ENCODE measurements around the gene RAPGEF4. TPM values are rescaled to one million over a fixed set of nuclear protein-coding genes. Genes with fewer than 3 reads are reported as not detected.

Gene RAPGEF4
- total and polyA plus RNA-seq, 2 of the 8 experiments (the other 6 are each of a cell fraction or from before 2014, with no cell fraction given) = 1.2 to 2.6 TPM

DNA sequence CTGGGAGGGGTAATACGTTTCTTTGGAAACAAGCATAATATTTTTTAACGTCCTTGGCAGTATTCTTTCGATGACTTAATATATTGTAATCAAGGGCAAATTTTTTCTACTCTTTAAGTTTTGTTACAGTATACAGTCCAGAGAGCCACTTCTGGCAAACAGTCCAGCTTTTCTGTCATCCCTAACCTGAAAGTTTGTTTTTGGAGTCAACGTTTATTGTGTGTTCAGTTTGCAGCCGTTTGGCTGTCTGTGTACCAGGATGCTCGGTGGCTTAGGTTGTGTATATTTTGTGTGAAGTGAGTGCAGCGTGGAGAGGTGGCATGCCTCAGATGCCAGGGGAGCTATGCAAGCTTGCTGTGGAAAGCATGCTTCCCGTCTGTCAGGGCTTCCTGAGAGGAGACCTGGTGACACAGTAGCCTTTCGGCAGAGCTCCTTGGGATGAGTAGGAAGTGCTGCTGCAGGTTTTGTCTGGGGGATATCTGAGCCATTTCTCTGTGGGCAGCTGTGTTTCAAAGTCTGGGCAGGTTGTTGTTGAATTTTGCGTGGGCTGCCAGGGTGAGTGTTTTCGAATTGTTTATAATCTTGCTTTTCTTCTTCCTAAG lies 354.7 kb downstream of the RAPGEF4 start:
- no peaks in the 10 kb centered on the region for H3K79me2 ChIP-seq (ENCODE audit: control insufficient read depth in 1 of 2, insufficient read depth in 2 of 2, low read length in 2 of 2)
- TF ChIP-seq EZH2 (IDR thresholded peaks at IDR 0.05; ENCODE audit: low read depth, low read length, severe bottlenecking) (no peak), RXRA (IDR thresholded peaks at IDR 0.05; ENCODE audit: insufficient read depth, low read depth, low read length) (no peak)
- H3K27ac ChIP-seq (ENCODE audit: low read depth, low read length) = no peak overlapping the region
- FAIRE-seq = no peak
- H3K9ac ChIP-seq (replicated peaks in 1 of 4; ENCODE audit: extremely low read depth in 1 of 4, low read depth in 3 of 4, low read length in 3 of 4) = no peak overlapping the region
- peak overlapping the region; percentile 37; the same call in 1 of the 2 replicates for H2BK5ac ChIP-seq (ENCODE audit: low read depth, low read length)
- H3K4me2 ChIP-seq (ENCODE audit: insufficient read depth in 1 of 2, low read depth in 2 of 2, low read length in 2 of 2) = no peak overlapping the region
- H3K36me3 ChIP-seq (ENCODE audit: control insufficient read depth in 2 of 4, insufficient read depth in 4 of 4, low read length in 3 of 4) = no peaks in the 10 kb centered on the region
- no peak overlapping the region for H2BK120ac ChIP-seq (replicated peaks; ENCODE audit: low read depth, low read length)
- H2BK12ac ChIP-seq (ENCODE audit: low read depth, low read length) = no peak overlapping the region
- H3K23me2 ChIP-seq (ENCODE audit: low read depth, low read length) = no peaks in the 10 kb centered on the region
- no peak overlapping the region for H4K91ac ChIP-seq (replicated peaks; ENCODE audit: insufficient read length, low read length)
- H4K20me1 ChIP-seq (replicated peaks in 1 of 2; ENCODE audit: control insufficient read depth in 1 of 2, insufficient read depth in 2 of 2, low read length in 2 of 2) = no peaks in the 10 kb centered on the region
- H2BK15ac ChIP-seq (ENCODE audit: low read length) = no peak overlapping the region
- H3K56ac ChIP-seq (replicated peaks; ENCODE audit: insufficient read length, low read depth, low read length) = no peak overlapping the region
- no peak overlapping the region for H3K4ac ChIP-seq (replicated peaks; ENCODE audit: insufficient read length, low read depth, low read length)
- no peaks in the 10 kb centered on the region for H3K9me3 ChIP-seq (ENCODE audit: insufficient read depth in 2 of 2, low read depth in 1 of 2, low read length in 1 of 2)
- peak overlapping the region; percentile 91; the same call in 1 of the 2 replicates for H2AK5ac ChIP-seq (ENCODE audit: low read depth, low read length)
- peaks cover 0 to 4% (median 0%) of the 10 kb centered on the region in 4 experiments; a peak in 1 of 7 replicates for H3K4me1 ChIP-seq (replicated peaks in 1 of 4; ENCODE audit: control insufficient read depth in 3 of 4, insufficient read depth in 4 of 4, low read length in 3 of 4)
- no peaks in the 10 kb centered on the region for H3K79me1 ChIP-seq (ENCODE audit: low read depth, low read length)
- H3K23ac ChIP-seq (ENCODE audit: insufficient read length) = no peak overlapping the region
- no peak overlapping the region for H3K14ac ChIP-seq (ENCODE audit: insufficient read length)
- ChIA-PET CTCF (ENCODE audit: partially characterized antibody) (interaction anchor here (0.8 to 3.0 kb wide), 18 partner anchors 10 to 129 kb away, joined by 3 to 40 read pairs (median 6); no protein-coding TSS in a partner anchor), POLR2A (ENCODE audit: partially characterized antibody) (no interaction called here)
- H4K5ac ChIP-seq (ENCODE audit: insufficient read length, low read depth, low read length) = no peak overlapping the region
- no peak overlapping the region for H3K4me3 ChIP-seq (ENCODE audit: extremely low read depth in 1 of 4, insufficient read depth in 2 of 4, low read depth in 3 of 4, low read length in 4 of 4)
- no peaks in the 10 kb centered on the region for H3K27me3 ChIP-seq (replicated peaks in 1 of 4; ENCODE audit: control insufficient read depth in 3 of 4, extremely low read depth in 1 of 4, insufficient read depth in 3 of 4, low read length in 3 of 4)
- no peak overlapping the region for H2AFZ ChIP-seq (ENCODE audit: low read length)
- no peak overlapping the region for H4K8ac ChIP-seq (ENCODE audit: extremely low read depth, insufficient read depth, low read length)
- no peak overlapping the region for H2BK20ac ChIP-seq (ENCODE audit: low read length)
- 85% methylated on average over 11 of the region's 11 CpGs; no CpG with 5 or more reads in 1 of the 2 experiments for WGBS, 2 experiments (ENCODE audit: extremely low coverage in 1 of 2, insufficient coverage in 1 of 2, insufficient read length in 1 of 2, insufficient replicate concordance in 2 of 2, low coverage in 1 of 2, low lambda C conversion rate in 2 of 2, missing lambda C conversion rate in 1 of 2)
- H3K18ac ChIP-seq (ENCODE audit: extremely low read depth, low read length) = no peak overlapping the region
- no peak for DNase-seq (ENCODE audit: low read depth in 1 of 2, low spot score in 2 of 2)

Measured in H1 (cell line).